ENCODE data around the gene DIPK1B.
A peak's percentile ranks its signal among the peaks of the same experiment; 100 is the strongest.
"Not testable (repeated sequence)": the region's sequence is repeated elsewhere in the genome, so short reads cannot be mapped to it uniquely, and the experiment has no call there.

DIPK1B gene

GRCh38 chr9:136757751-136758140 is 45.4 kb downstream of the DIPK1B start:
- Histone ChIP-seq H3K9ac (ENCODE audit: insufficient read length, low read depth) (no peak overlapping the region), H3K36me3 (ENCODE audit: insufficient read depth, insufficient read length, low read length) (no peaks in the 10 kb centered on the region), H3K9me3 (ENCODE audit: insufficient read depth, low read length) (no peaks in the 10 kb centered on the region), H3K4me1 (ENCODE audit: insufficient read depth, insufficient read length) (peaks cover 45% of the 10 kb centered on the region), H3K4me3 (ENCODE audit: insufficient read length, low read depth) (no peak overlapping the region), H3K27me3 (ENCODE audit: insufficient read depth, insufficient read length) (no peaks in the 10 kb centered on the region)
- DNase-seq (ENCODE audit: low read depth, low spot score), result no peak
- TF ChIP-seq YY1 (IDR thresholded peaks at IDR 0.05; ENCODE audit: insufficient read depth, insufficient read length), result no peak
- no peak for TF ChIP-seq ZNF274 (IDR thresholded peaks at IDR 0.05; ENCODE audit: low read depth, low read length)
- no peak for TF ChIP-seq SUZ12 (IDR thresholded peaks at IDR 0.05; ENCODE audit: extremely low read depth, insufficient read depth, insufficient read length)

GRCh38 chr9:136759001-136759400 is 46.6 kb downstream of the DIPK1B start:
- no peaks in the 10 kb centered on the region for H3K27me3 ChIP-seq (ENCODE audit: insufficient read depth, insufficient read length)
- no peak overlapping the region for H3K9ac ChIP-seq (ENCODE audit: insufficient read length, low read depth)
- H3K4me3 ChIP-seq (ENCODE audit: insufficient read length, low read depth), result no peak overlapping the region
- H3K36me3 ChIP-seq (ENCODE audit: insufficient read depth, insufficient read length, low read length), result no peaks in the 10 kb centered on the region
- peaks cover 47% of the 10 kb centered on the region for H3K4me1 ChIP-seq (ENCODE audit: insufficient read depth, insufficient read length)
- no peaks in the 10 kb centered on the region for H3K9me3 ChIP-seq (ENCODE audit: insufficient read depth, low read length)
- no peak for DNase-seq (ENCODE audit: low read depth, low spot score)
- TF ChIP-seq ZNF274 (IDR thresholded peaks at IDR 0.05; ENCODE audit: low read depth, low read length) (no peak), SUZ12 (IDR thresholded peaks at IDR 0.05; ENCODE audit: extremely low read depth, insufficient read depth, insufficient read length) (no peak)

GRCh38 chr9:136759436-136760325 is 47.3 kb downstream of the DIPK1B start:
- H3K9me3 ChIP-seq (ENCODE audit: insufficient read depth, low read length), result no peaks in the 10 kb centered on the region
- DNase-seq (ENCODE audit: low read depth, low spot score), result no peak
- peaks cover 50% of the 10 kb centered on the region for H3K4me1 ChIP-seq (ENCODE audit: insufficient read depth, insufficient read length)
- no peaks in the 10 kb centered on the region for H3K27me3 ChIP-seq (ENCODE audit: insufficient read depth, insufficient read length)
- TF ChIP-seq SUZ12 (IDR thresholded peaks at IDR 0.05; ENCODE audit: extremely low read depth, insufficient read depth, insufficient read length) (no peak), YY1 (IDR thresholded peaks at IDR 0.05; ENCODE audit: insufficient read depth, insufficient read length) (no peak), ZNF274 (IDR thresholded peaks at IDR 0.05; ENCODE audit: low read depth, low read length) (no peak)
- H3K36me3 ChIP-seq (ENCODE audit: insufficient read depth, insufficient read length, low read length), result no peaks in the 10 kb centered on the region
- H3K4me3 ChIP-seq (ENCODE audit: insufficient read length, low read depth), result no peak overlapping the region
- H3K9ac ChIP-seq (ENCODE audit: insufficient read length, low read depth), result peak overlapping the region; percentile 59

GRCh38 chr9:136760424-136760823 is 48.1 kb downstream of the DIPK1B start:
- no peak overlapping the region for H3K4me3 ChIP-seq (ENCODE audit: insufficient read length, low read depth)
- peaks cover 55% of the 10 kb centered on the region for H3K4me1 ChIP-seq (ENCODE audit: insufficient read depth, insufficient read length)
- TF ChIP-seq ZNF274 (IDR thresholded peaks at IDR 0.05; ENCODE audit: low read depth, low read length) (no peak), YY1 (IDR thresholded peaks at IDR 0.05; ENCODE audit: insufficient read depth, insufficient read length) (no peak), SUZ12 (IDR thresholded peaks at IDR 0.05; ENCODE audit: extremely low read depth, insufficient read depth, insufficient read length) (no peak)
- no peak for DNase-seq (ENCODE audit: low read depth, low spot score)
- peak overlapping the region; percentile 59 for H3K9ac ChIP-seq (ENCODE audit: insufficient read length, low read depth)
- H3K9me3 ChIP-seq (ENCODE audit: insufficient read depth, low read length), result no peaks in the 10 kb centered on the region
- no peaks in the 10 kb centered on the region for H3K36me3 ChIP-seq (ENCODE audit: insufficient read depth, insufficient read length, low read length)
- H3K27me3 ChIP-seq (ENCODE audit: insufficient read depth, insufficient read length), result no peaks in the 10 kb centered on the region

- Histone ChIP-seq H3K4me1 (ENCODE audit: insufficient read depth, insufficient read length) (peaks cover 55% of the 10 kb centered on the region), H3K9ac (ENCODE audit: insufficient read length, low read depth) (peak overlapping the region; percentile 59)
- H3K27me3 ChIP-seq (ENCODE audit: insufficient read depth, insufficient read length); H3K36me3 ChIP-seq (ENCODE audit: insufficient read depth, insufficient read length, low read length); H3K9me3 ChIP-seq (ENCODE audit: insufficient read depth, low read length); H3K4me3 ChIP-seq (ENCODE audit: insufficient read length, low read depth): not testable (repeated sequence)
- DNase-seq (ENCODE audit: low read depth, low spot score), result peak; percentile 40
Observed at GRCh38 chr9:136760834-136761544, 48.6 kb downstream of the DIPK1B start.

- no peaks in the 10 kb centered on the region for H3K36me3 ChIP-seq (ENCODE audit: insufficient read depth, insufficient read length, low read length)
- H3K4me1 ChIP-seq (ENCODE audit: insufficient read depth, insufficient read length), result peaks cover 55% of the 10 kb centered on the region
- TF ChIP-seq ZNF274 (IDR thresholded peaks at IDR 0.05; ENCODE audit: low read depth, low read length) (no peak), SUZ12 (IDR thresholded peaks at IDR 0.05; ENCODE audit: extremely low read depth, insufficient read depth, insufficient read length) (no peak), YY1 (IDR thresholded peaks at IDR 0.05; ENCODE audit: insufficient read depth, insufficient read length) (no peak)
- H3K27me3 ChIP-seq (ENCODE audit: insufficient read depth, insufficient read length), result no peaks in the 10 kb centered on the region
- no peak overlapping the region for H3K4me3 ChIP-seq (ENCODE audit: insufficient read length, low read depth)
- no peak for DNase-seq (ENCODE audit: low read depth, low spot score)
- no peak overlapping the region for H3K9ac ChIP-seq (ENCODE audit: insufficient read length, low read depth)
- no peaks in the 10 kb centered on the region for H3K9me3 ChIP-seq (ENCODE audit: insufficient read depth, low read length)
Observed at GRCh38 chr9:136761545-136761981, 49.2 kb downstream of the DIPK1B start.

- no peak for DNase-seq (ENCODE audit: low read depth, low spot score)
- Histone ChIP-seq H3K4me3 (ENCODE audit: insufficient read length, low read depth) (no peak overlapping the region), H3K9ac (ENCODE audit: insufficient read length, low read depth) (peak overlapping the region; percentile 76), H3K27me3 (ENCODE audit: insufficient read depth, insufficient read length) (peaks cover 3% of the 10 kb centered on the region), H3K4me1 (ENCODE audit: insufficient read depth, insufficient read length) (peaks cover 50% of the 10 kb centered on the region), H3K36me3 (ENCODE audit: insufficient read depth, insufficient read length, low read length) (no peaks in the 10 kb centered on the region), H3K9me3 (ENCODE audit: insufficient read depth, low read length) (no peaks in the 10 kb centered on the region)
- TF ChIP-seq ZNF274 (IDR thresholded peaks at IDR 0.05; ENCODE audit: low read depth, low read length) (no peak), SUZ12 (IDR thresholded peaks at IDR 0.05; ENCODE audit: extremely low read depth, insufficient read depth, insufficient read length) (no peak), YY1 (IDR thresholded peaks at IDR 0.05; ENCODE audit: insufficient read depth, insufficient read length) (no peak)
Observed at GRCh38 chr9:136762221-136762691, 49.9 kb downstream of the DIPK1B start.
